ENCODE results near the gene ASB3.

The ASB3 gene

GRCh38 chr2:53786705-53787613 lies at the start of gene ASB3, which contains the start of gene ERLEC1 (continued):
- TF ChIP-seq, protein P1, sequence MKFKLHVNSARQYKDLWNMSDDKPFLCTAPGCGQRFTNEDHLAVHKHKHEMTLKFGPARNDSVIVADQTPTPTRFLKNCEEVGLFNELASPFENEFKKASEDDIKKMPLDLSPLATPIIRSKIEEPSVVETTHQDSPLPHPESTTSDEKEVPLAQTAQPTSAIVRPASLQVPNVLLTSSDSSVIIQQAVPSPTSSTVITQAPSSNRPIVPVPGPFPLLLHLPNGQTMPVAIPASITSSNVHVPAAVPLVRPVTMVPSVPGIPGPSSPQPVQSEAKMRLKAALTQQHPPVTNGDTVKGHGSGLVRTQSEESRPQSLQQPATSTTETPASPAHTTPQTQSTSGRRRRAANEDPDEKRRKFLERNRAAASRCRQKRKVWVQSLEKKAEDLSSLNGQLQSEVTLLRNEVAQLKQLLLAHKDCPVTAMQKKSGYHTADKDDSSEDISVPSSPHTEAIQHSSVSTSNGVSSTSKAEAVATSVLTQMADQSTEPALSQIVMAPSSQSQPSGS (tag by site-specific recombination; IDR thresholded peaks at IDR 0.05; ENCODE audit: low read depth) = no peak
- no peak for TF ChIP-seq ZNF571 (tag by site-specific recombination; IDR thresholded peaks at IDR 0.05)
- TF ChIP-seq ZNF19 (tag by site-specific recombination; IDR thresholded peaks at IDR 0.05; ENCODE audit: low read depth) = no peak
- peak; percentile 29; the same call in 1 of the 2 replicates for TF ChIP-seq ZNF843 (tag by site-specific recombination; IDR thresholded peaks at IDR 0.05)
- TF ChIP-seq ZNF341 (tag by site-specific recombination; IDR thresholded peaks at IDR 0.05; ENCODE audit: low read depth) = 0 out of 2 replicates have a peak, but pooled peaks have one; percentile 10
- TF ChIP-seq ZNF248 (tag by site-specific recombination; IDR thresholded peaks at IDR 0.05) = no peak
- TF ChIP-seq YY1 (tag by site-specific recombination; IDR thresholded peaks at IDR 0.05) = peak; percentile 75; the same call in 1 of the 2 replicates
- TF ChIP-seq, protein P2, sequence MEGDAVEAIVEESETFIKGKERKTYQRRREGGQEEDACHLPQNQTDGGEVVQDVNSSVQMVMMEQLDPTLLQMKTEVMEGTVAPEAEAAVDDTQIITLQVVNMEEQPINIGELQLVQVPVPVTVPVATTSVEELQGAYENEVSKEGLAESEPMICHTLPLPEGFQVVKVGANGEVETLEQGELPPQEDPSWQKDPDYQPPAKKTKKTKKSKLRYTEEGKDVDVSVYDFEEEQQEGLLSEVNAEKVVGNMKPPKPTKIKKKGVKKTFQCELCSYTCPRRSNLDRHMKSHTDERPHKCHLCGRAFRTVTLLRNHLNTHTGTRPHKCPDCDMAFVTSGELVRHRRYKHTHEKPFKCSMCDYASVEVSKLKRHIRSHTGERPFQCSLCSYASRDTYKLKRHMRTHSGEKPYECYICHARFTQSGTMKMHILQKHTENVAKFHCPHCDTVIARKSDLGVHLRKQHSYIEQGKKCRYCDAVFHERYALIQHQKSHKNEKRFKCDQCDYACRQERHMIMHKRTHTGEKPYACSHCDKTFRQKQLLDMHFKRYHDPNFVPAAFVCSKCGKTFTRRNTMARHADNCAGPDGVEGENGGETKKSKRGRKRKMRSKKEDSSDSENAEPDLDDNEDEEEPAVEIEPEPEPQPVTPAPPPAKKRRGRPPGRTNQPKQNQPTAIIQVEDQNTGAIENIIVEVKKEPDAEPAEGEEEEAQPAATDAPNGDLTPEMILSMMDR (tag by site-specific recombination; IDR thresholded peaks at IDR 0.05) = peak; percentile 21; the same call in 1 of the 2 replicates
- no peak for TF ChIP-seq ZNF174 (tag by site-specific recombination; IDR thresholded peaks at IDR 0.05)
- TF ChIP-seq, protein P3, sequence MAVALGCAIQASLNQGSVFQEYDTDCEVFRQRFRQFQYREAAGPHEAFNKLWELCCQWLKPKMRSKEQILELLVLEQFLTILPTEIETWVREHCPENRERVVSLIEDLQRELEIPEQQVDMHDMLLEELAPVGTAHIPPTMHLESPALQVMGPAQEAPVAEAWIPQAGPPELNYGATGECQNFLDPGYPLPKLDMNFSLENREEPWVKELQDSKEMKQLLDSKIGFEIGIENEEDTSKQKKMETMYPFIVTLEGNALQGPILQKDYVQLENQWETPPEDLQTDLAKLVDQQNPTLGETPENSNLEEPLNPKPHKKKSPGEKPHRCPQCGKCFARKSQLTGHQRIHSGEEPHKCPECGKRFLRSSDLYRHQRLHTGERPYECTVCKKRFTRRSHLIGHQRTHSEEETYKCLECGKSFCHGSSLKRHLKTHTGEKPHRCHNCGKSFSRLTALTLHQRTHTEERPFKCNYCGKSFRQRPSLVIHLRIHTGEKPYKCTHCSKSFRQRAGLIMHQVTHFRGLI (tag by site-specific recombination; IDR thresholded peaks at IDR 0.05) = no peak
- TF ChIP-seq BCL6B (tag by site-specific recombination; IDR thresholded peaks at IDR 0.05) = no peak
- TF ChIP-seq ZNF626 (tag by site-specific recombination; IDR thresholded peaks at IDR 0.05) = no peak
- TF ChIP-seq ZNF366 (tag by site-specific recombination; conservative IDR thresholded peaks at IDR 0.05) = no peak
- TF ChIP-seq ZNF133 (tag by site-specific recombination; IDR thresholded peaks at IDR 0.05) = no peak
- no peak for TF ChIP-seq ZNF157 (tag by site-specific recombination; IDR thresholded peaks at IDR 0.05)
- no peak for TF ChIP-seq ZNF23 (tag by site-specific recombination; IDR thresholded peaks at IDR 0.05; ENCODE audit: borderline replicate concordance)
- peak; percentile 50 for TF ChIP-seq ZNF660 (tag by site-specific recombination; IDR thresholded peaks at IDR 0.05)
- peak; percentile 90 for TF ChIP-seq SP2 (tag by site-specific recombination; IDR thresholded peaks at IDR 0.05)
- TF ChIP-seq ZNF112 (tag by site-specific recombination; IDR thresholded peaks at IDR 0.05) = no peak
- TF ChIP-seq ZBTB48 (tag by site-specific recombination; IDR thresholded peaks at IDR 0.05) = no peak
- no peak for TF ChIP-seq ZNF791 (tag by site-specific recombination; IDR thresholded peaks at IDR 0.05)
- no peak for TF ChIP-seq ZNF654 (tag by site-specific recombination; IDR thresholded peaks at IDR 0.05; ENCODE audit: low read depth)
- TF ChIP-seq ZNF558 (tag by site-specific recombination; IDR thresholded peaks at IDR 0.05) = no peak
- peak; percentile 92 for TF ChIP-seq PATZ1 (tag by site-specific recombination; IDR thresholded peaks at IDR 0.05)
- TF ChIP-seq ZNF747 (tag by site-specific recombination; IDR thresholded peaks at IDR 0.05) = no peak
- no peak for TF ChIP-seq ZNF707 (tag by site-specific recombination; IDR thresholded peaks at IDR 0.05)
- peak; percentile 84 for TF ChIP-seq ZFHX2 (tag by site-specific recombination; conservative IDR thresholded peaks at IDR 0.05)
- TF ChIP-seq ZNF280C (tag by site-specific recombination; IDR thresholded peaks at IDR 0.05) = no peak
- TF ChIP-seq ZNF488 (tag by site-specific recombination; IDR thresholded peaks at IDR 0.05) = no peak

All from HEK293 (cell line).